IMR-90 (cell line): ENCODE results near the gene MAML2. TPM values are rescaled to one million over a fixed set of nuclear protein-coding genes. Genes with fewer than 3 reads are reported as not detected.

Experiments used
- ATAC-seq: fragments of 200-7000 bp; cut with Tn5 transposase; 2 replicates; pipeline ENCODE4 v1.9.1; 2020; ENCODE audit warnings: low read depth, mild to moderate bottlenecking, moderate library complexity
- BruUV-seq: library from RNA; stranded (reverse); fragments of 400-500 nt; replicated peaks from 2 replicates; lab custom pipeline; 2021; lab: Mats Ljungman, UMichigan
- CTCF ChIA-PET: fragments of 300-600 bp; formaldehyde crosslinking; extraction: SDS; loops from one replicate; lab custom pipeline; 2021; ENCODE audit warnings: antibody characterized with exemption; lab: Yijun Ruan, JAX
- POLR2A ChIA-PET: fragments of 300-600 bp; sonication (Branson Sonifier 250); formaldehyde crosslinking; loops from one replicate; lab custom pipeline; 2022; ENCODE audit warnings: antibody characterized with exemption; ENCODE audit not compliant: unreplicated experiment; lab: Charles Lee
- DNase-seq: peaks from one replicate; pipeline ENCODE4 v3.0.0; 2013
- H2AFZ ChIP-seq: replicated peaks from 2 replicates; pipeline ENCODE3; 2013; ENCODE audit warnings: low read length, mild to moderate bottlenecking; ENCODE audit not compliant: poor library complexity
- H2AK5ac ChIP-seq: 2 replicates; pipeline ENCODE4 v1.6.1; 2013; ENCODE audit warnings: low read depth, low read length, inconsistent platforms
- H2AK9ac ChIP-seq: replicated peaks from 2 replicates; pipeline ENCODE3; 2013; ENCODE audit warnings: mild to moderate bottlenecking, low read depth, low read length, moderate library complexity; ENCODE audit not compliant: poor library complexity
- H2BK120ac ChIP-seq: 2 replicates; pipeline ENCODE4 v1.6.1; 2013; ENCODE audit warnings: low read depth, low read length, inconsistent platforms
- H2BK15ac ChIP-seq: 3 replicates; pipeline ENCODE4 v1.6.1; 2013; ENCODE audit warnings: low read depth, low read length, inconsistent platforms
- H2BK20ac ChIP-seq: 2 replicates; pipeline ENCODE4 v1.6.1; 2013; ENCODE audit warnings: low read depth, mild to moderate bottlenecking, inconsistent platforms, low read length, moderate library complexity
- H2BK5ac ChIP-seq: 2 replicates; pipeline ENCODE4 v1.6.1; 2013; ENCODE audit warnings: mild to moderate bottlenecking, low read depth, low read length, inconsistent platforms; ENCODE audit not compliant: poor library complexity, severe bottlenecking
- H3K14ac ChIP-seq: replicated peaks from 2 replicates; pipeline ENCODE4 v1.6.1; 2013; ENCODE audit warnings: low read depth, low read length, inconsistent platforms
- H3K18ac ChIP-seq: 2 replicates; pipeline ENCODE4 v1.6.1; 2013; ENCODE audit warnings: low read depth, low read length, control low read depth
- H3K23ac ChIP-seq: 2 replicates; pipeline ENCODE4 v1.6.1; 2013; ENCODE audit warnings: low read depth, low read length, inconsistent platforms
- H3K27ac ChIP-seq: 2 replicates; pipeline ENCODE4 v1.5.1; 2013; ENCODE audit warnings: mild to moderate bottlenecking, control low read depth, low read length; ENCODE audit not compliant: insufficient read depth
- H3K27me3 ChIP-seq: 2 replicates; pipeline ENCODE4 v1.6.1; 2013; ENCODE audit warnings: low read length; ENCODE audit not compliant: control insufficient read depth, insufficient read depth
- H3K36me3 ChIP-seq: 2 replicates; pipeline ENCODE4 v1.6.1; 2013; ENCODE audit warnings: low read length, mixed read lengths; ENCODE audit not compliant: control insufficient read depth, insufficient read depth
- H3K4ac ChIP-seq: 2 replicates; pipeline ENCODE4 v1.6.1; 2013; ENCODE audit warnings: low read depth, low read length, inconsistent platforms
- H3K4me1 ChIP-seq: 2 replicates; pipeline ENCODE4 v1.6.1; 2013; ENCODE audit warnings: low read length, mixed read lengths; ENCODE audit not compliant: control insufficient read depth, insufficient read depth
- H3K4me2 ChIP-seq: 2 replicates; pipeline ENCODE4 v1.6.1; 2013; ENCODE audit warnings: low read depth, mild to moderate bottlenecking, control low read depth, low read length, moderate library complexity
- H3K4me3 ChIP-seq: 2 replicates; pipeline ENCODE4 v1.5.1; 2013; ENCODE audit warnings: low read depth, mild to moderate bottlenecking, control low read depth, low read length, moderate library complexity; ENCODE audit not compliant: insufficient read depth
- H3K56ac ChIP-seq: 2 replicates; pipeline ENCODE4 v1.6.1; 2013; ENCODE audit warnings: low read length, inconsistent platforms; ENCODE audit not compliant: insufficient read depth; ENCODE audit errors: extremely low read depth
- H3K79me1 ChIP-seq, 2 experiments: 2 replicates each; pipeline ENCODE4 v1.6.1; 2013; ENCODE audit warnings: low read length in 2 of 2, inconsistent platforms in 1 of 2, low read depth in 1 of 2
- H3K9ac ChIP-seq: 2 replicates; pipeline ENCODE4 v1.6.1; 2013; ENCODE audit warnings: low read depth, low read length, control low read depth
- H3K9me1 ChIP-seq: 2 replicates; pipeline ENCODE4 v1.6.1; 2013; ENCODE audit warnings: low read length, inconsistent platforms; ENCODE audit not compliant: insufficient read depth
- H3K9me3 ChIP-seq: 2 replicates; pipeline ENCODE4 v1.6.1; 2013; ENCODE audit warnings: low read length; ENCODE audit not compliant: control insufficient read depth, insufficient read depth
- H4K20me1 ChIP-seq: 2 replicates; pipeline ENCODE4 v1.6.1; 2013; ENCODE audit warnings: low read length, inconsistent platforms; ENCODE audit not compliant: insufficient read depth
- H4K5ac ChIP-seq: 2 replicates; pipeline ENCODE4 v1.6.1; 2013; ENCODE audit warnings: mild to moderate bottlenecking, low read depth, low read length, control low read depth
- H4K8ac ChIP-seq, 2 experiments: 2 replicates each; pipeline ENCODE4 v1.6.1; 2013; ENCODE audit warnings: low read depth in 2 of 2, low read length in 2 of 2, control low read depth in 1 of 2, inconsistent platforms in 1 of 2
- H4K91ac ChIP-seq: 2 replicates; pipeline ENCODE4 v1.6.1; 2013; ENCODE audit warnings: low read depth, low read length, inconsistent platforms; ENCODE audit not compliant: insufficient read depth
- BHLHE40 ChIP-seq: fragments of 150-350 bp; IDR thresholded peaks from 2 replicates; pipeline ENCODE4 v1.6.1; 2016; ENCODE audit warnings: mild to moderate bottlenecking, low read depth, low read length
- CEBPB ChIP-seq: IDR thresholded peaks from 2 replicates; pipeline ENCODE4 v1.6.1; 2012; ENCODE audit warnings: low read depth, low read length, improper control_type of control experiment
- CHD1 ChIP-seq: IDR thresholded peaks from 2 replicates; pipeline ENCODE4 v1.6.1; 2012; ENCODE audit warnings: low read depth, low read length, improper control_type of control experiment
- CTCF ChIP-seq: conservative IDR thresholded peaks from 2 replicates; pipeline ENCODE4 v1.5.1; 2012; ENCODE audit warnings: mild to moderate bottlenecking, low read depth, low read length, improper control_type of control experiment
- ELK1 ChIP-seq: fragments of 150-350 bp; IDR thresholded peaks from 2 replicates; pipeline ENCODE4 v1.6.1; 2016; ENCODE audit warnings: low read depth, mild to moderate bottlenecking, low read length, moderate library complexity, borderline replicate concordance
- FOS ChIP-seq: fragments of 150-350 bp; IDR thresholded peaks from 2 replicates; pipeline ENCODE4 v1.6.1; 2016; ENCODE audit warnings: low read depth, low read length
- MAFK ChIP-seq: IDR thresholded peaks from 2 replicates; pipeline ENCODE4 v1.6.1; 2012; ENCODE audit warnings: low read depth, low read length, improper control_type of control experiment
- MAZ ChIP-seq: IDR thresholded peaks from 2 replicates; pipeline ENCODE4 v1.6.1; 2012; ENCODE audit warnings: low read depth, mild to moderate bottlenecking, low read length, improper control_type of control experiment, moderate library complexity, borderline replicate concordance
- MXI1 ChIP-seq: IDR thresholded peaks from 2 replicates; pipeline ENCODE4 v1.6.1; 2012; ENCODE audit warnings: low read depth, mild to moderate bottlenecking, low read length, moderate library complexity, borderline replicate concordance
- NFE2L2 ChIP-seq: fragments of 150-350 bp; IDR thresholded peaks from 2 replicates; pipeline ENCODE4 v1.6.1; 2016; ENCODE audit warnings: low read depth, mild to moderate bottlenecking, low read length
- POLR2A ChIP-seq: IDR thresholded peaks from 2 replicates; pipeline ENCODE4 v1.6.1; 2012; ENCODE audit warnings: mild to moderate bottlenecking, low read depth, low read length
- RAD21 ChIP-seq: IDR thresholded peaks from 2 replicates; pipeline ENCODE4 v1.6.1; 2012; ENCODE audit warnings: low read length, improper control_type of control experiment
- RCOR1 ChIP-seq: IDR thresholded peaks from 2 replicates; pipeline ENCODE4 v1.6.1; 2012; ENCODE audit warnings: mild to moderate bottlenecking, low read length, improper control_type of control experiment; ENCODE audit not compliant: insufficient replicate concordance
- RFX5 ChIP-seq: IDR thresholded peaks from 2 replicates; pipeline ENCODE4 v1.8.0; 2012; ENCODE audit warnings: low read depth, mild to moderate bottlenecking, low read length, moderate library complexity
- SMC3 ChIP-seq: fragments of 150-350 bp; IDR thresholded peaks from 2 replicates; pipeline ENCODE4 v1.6.1; 2016; ENCODE audit warnings: low read depth, mild to moderate bottlenecking, antibody characterized with exemption, low read length, moderate library complexity
- USF2 ChIP-seq: fragments of 150-350 bp; IDR thresholded peaks from 2 replicates; pipeline ENCODE4 v1.6.1; 2017; ENCODE audit warnings: mild to moderate bottlenecking, antibody characterized with exemption, low read length, low read depth
- WGBS, 2 experiments: methylation state at CpG; one replicate each; pipeline versions ENCODE4 v1.1.5 to v1.1.7; 2013; ENCODE audit warnings: missing lambda C conversion rate in 2 of 2; ENCODE audit not compliant: insufficient read length in 1 of 2; ENCODE audit errors: extremely low coverage in 2 of 2; 5-methylcytosine and 5-hydroxymethylcytosine counted together
- dilution Hi-C: fragments of 300-500 bp; cut with HindIII; formaldehyde crosslinking; loops from one replicate; pipeline ENCODE4 v1.14.3; 2018; ENCODE audit warnings: low sequenced_read_pairs; ENCODE audit not compliant: unreplicated experiment
- in situ Hi-C: fragments of 300-500 bp; cut with MboI; formaldehyde crosslinking; loops from 3 replicates; pipeline ENCODE4 v1.14.3; 2019; ENCODE audit warnings: low sequenced_read_pairs, inconsistent platforms, mixed read lengths
- intact Hi-C: fragments of 100-400 bp; cut with micrococcal nuclease; formaldehyde crosslinking; loops from 2 replicates; pipeline ENCODE4 v1.10.0; 2022
- polyA plus RNA-seq, 3 experiments: library from polyadenylated mRNA; depleted of rRNA; stranded (reverse); fragments of >200 nt; gene quantifications; 2 replicates each; pipeline ENCODE4 v1.2.3, GENCODE V29; 2012; ENCODE audit warnings: low replicate concordance in 1 of 3
- total RNA-seq: library from RNA; depleted of rRNA; stranded (reverse); fragments of >200 nt; gene quantifications from 2 replicates; pipeline ENCODE4 v1.2.3, GENCODE V29; 2012

MAML2 gene
- total and polyA plus RNA-seq, 2 of the 4 experiments (the other 2 are of a cell fraction) = 15.0 to 19.5 TPM

- H3K14ac ChIP-seq = peak overlapping the region; percentile 32; the same call in 1 of the 2 replicates
- H3K18ac ChIP-seq = peak overlapping the region; percentile 53; the same call in 1 of the 2 replicates
- peak overlapping the region; percentile 68; the same call in 1 of the 2 replicates for H2BK20ac ChIP-seq
- peak overlapping the region in 1 of 2 experiments; percentile 8; a peak in 1 of 4 replicates for H4K8ac ChIP-seq
- H2AFZ ChIP-seq = no peak overlapping the region
- H3K4me2 ChIP-seq = no peak overlapping the region
- no peak overlapping the region; the same call in 1 of the 2 replicates for H2AK5ac ChIP-seq
- no peaks in the 10 kb centered on the region for H3K36me3 ChIP-seq
- intact Hi-C loops (loop anchor here (5.0 to 10.0 kb wide), 2 partner anchors 158 to 181 kb away; no protein-coding TSS in a partner anchor), in situ Hi-C loops (no loop called here), dilution Hi-C loops (no loop called here)
- POLR2A ChIA-PET = no interaction called here
- H3K9me1 ChIP-seq = peaks cover 13% of the 10 kb centered on the region
- H3K4me1 ChIP-seq = peaks cover 27% of the 10 kb centered on the region
- peak overlapping the region; percentile 68 for H2BK5ac ChIP-seq
- H3K9me3 ChIP-seq = no peaks in the 10 kb centered on the region
- H4K91ac ChIP-seq = no peak overlapping the region
- whole genome bisulfite sequencing, 2 experiments = no CpG with 5 or more reads among the region's 2 CpGs
- peak overlapping the region; percentile 39; the same call in 1 of the 2 replicates for H3K4ac ChIP-seq
- H4K5ac ChIP-seq = peak overlapping the region; percentile 21; the same call in 1 of the 2 replicates
- no peak overlapping the region for H3K56ac ChIP-seq
- H4K20me1 ChIP-seq = no peaks in the 10 kb centered on the region
- DNase-seq = no peak
- peak overlapping the region; percentile 63 for H2BK120ac ChIP-seq
- TF ChIP-seq RCOR1 (no peak), USF2 (no peak), MAZ (no peak), BHLHE40 (no peak), CEBPB (no peak), RAD21 (no peak), NFE2L2 (no peak), MAFK (no peak), POLR2A (no peak), RFX5 (no peak), CHD1 (no peak), CTCF (no peak), MXI1 (no peak), ELK1 (no peak), SMC3 (no peak), FOS (no peak)
- CTCF ChIA-PET = interaction anchor here (0.6 to 3.6 kb wide), 3 partner anchors 10 to 286 kb away, joined by 3 to 27 read pairs (median 3); partner anchors contain the start of gene MAML2
- H3K79me1 ChIP-seq = peaks cover 10 to 59% of the 10 kb centered on the region in 2 experiments; a peak in 3 of 4 replicates
- no peak for ATAC-seq
- no peak overlapping the region for H2AK9ac ChIP-seq
- H3K4me3 ChIP-seq = no peak overlapping the region
- H3K9ac ChIP-seq = no peak overlapping the region
- BruUV-seq = no TSS peak
- H3K27me3 ChIP-seq = no peaks in the 10 kb centered on the region
- H3K23ac ChIP-seq = peak overlapping the region; percentile 46; the same call in 1 of the 2 replicates
- peak overlapping the region; percentile 9; the same call in 1 of the 2 replicates for H3K27ac ChIP-seq
- H2BK15ac ChIP-seq = peak overlapping the region; percentile 34; the same call in 1 of the 3 replicates
Measured at GRCh38 chr11:96056576-96056975, 286.4 kb downstream of the MAML2 start.
